GM21717 (cell line): Measurements from ENCODE around the gene RFFL.

Experiments
- ATAC-seq: cut with Tn5 transposase; IDR thresholded peaks from one replicate; pipeline ENCODE4 v1.9.1; 2021; ENCODE audit warnings: mild to moderate bottlenecking, moderate library complexity; ENCODE audit not compliant: unreplicated experiment

RFFL gene

DNA sequence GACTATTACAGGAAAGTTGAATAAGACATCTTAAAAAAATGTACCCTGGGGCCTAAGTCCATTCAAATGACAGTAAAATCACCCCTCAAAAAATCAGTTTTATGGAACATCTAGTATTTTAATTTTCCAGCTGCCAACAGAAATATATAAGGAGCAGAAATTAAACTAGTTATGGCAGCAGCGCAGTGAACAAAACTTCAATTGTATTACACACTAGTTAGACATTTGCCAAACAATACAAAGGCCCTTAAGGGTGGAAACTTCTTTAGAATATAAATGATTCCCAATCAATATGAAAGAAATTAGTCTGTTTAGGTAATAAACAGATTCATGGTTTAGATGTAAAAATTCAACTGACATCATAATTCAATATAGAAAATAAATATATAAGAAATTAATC is 18.1 kb upstream of the RFFL start:
- no peak for ATAC-seq

DNA sequence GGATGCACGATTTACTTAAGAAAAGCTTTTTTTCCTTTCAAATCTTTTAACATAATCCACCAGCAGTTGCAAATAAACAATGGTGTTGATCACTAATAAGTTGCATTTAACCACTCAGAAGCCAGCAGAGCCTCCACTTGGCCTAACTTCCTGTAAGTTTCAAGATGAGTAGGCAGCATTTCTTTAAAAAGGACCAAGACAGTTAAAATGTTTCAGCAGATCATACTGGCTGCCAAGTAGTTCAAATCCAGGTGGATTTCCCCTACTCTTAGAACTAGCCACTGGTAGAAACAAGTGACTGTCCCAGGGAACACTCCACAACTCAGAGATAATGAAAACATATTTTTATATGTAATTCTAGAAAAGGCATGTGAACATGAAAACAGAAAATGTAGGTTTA is 17.0 kb upstream of the RFFL start:
- ATAC-seq: peak; percentile 57

- ATAC-seq: no peak
These were observed 16.3 kb upstream of the RFFL start for GRCh38 chr17:35079547-35080423.

- no peak for ATAC-seq
These were observed 13.4 kb upstream of the RFFL start for GRCh38 chr17:35076874-35077273.

DNA sequence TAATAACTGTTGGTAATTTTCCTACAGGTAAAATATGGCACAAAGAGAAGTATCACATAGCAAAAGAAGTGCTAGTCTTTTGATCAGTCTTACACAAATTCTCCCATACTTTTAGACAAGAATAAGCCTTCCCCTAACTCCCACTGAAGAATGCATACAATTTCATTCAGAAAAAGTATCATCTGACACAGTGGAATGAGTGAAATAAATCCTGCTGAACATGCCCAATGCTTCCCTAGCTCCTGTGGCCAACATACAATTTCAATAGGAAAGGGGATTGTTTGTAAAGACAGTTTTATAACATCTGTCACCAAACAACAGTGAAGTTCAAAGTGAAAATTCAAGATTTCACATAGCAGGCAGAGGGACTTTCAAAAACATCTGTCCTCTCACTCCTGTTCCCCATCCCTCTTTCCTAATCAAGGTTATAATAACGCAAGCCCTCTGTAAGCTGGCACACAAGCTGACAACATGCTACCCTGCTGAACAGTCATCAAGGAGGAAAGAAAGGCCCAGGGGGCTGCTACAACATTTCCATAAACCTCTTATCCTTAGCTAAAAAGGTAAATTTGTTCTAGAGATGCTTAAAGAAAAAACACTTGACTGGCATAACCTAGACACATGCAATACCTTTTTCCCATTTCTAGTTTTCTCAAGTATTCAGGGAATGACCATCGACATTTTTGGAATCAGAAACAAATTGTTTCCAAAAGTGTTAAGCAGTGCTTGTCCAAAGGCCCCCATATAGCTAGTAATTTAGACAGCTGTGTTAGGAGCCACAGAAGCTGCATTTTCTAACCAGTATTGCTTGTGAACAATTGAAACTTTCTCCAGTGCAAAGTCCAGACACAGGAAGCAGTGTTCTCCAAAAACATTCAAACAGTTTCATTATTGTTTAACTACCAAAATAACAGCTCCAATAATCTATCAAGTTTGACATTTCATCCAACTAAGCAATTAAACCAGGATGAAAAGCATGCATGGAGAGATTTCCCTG is 11.5 kb upstream of the RFFL start:
- no peak for ATAC-seq

GRCh38 chr17:35073991-35074627 is 10.6 kb upstream of the RFFL start:
- ATAC-seq: no peak

GRCh38 chr17:35073183-35073790 is 9.8 kb upstream of the RFFL start:
- no peak for ATAC-seq

DNA sequence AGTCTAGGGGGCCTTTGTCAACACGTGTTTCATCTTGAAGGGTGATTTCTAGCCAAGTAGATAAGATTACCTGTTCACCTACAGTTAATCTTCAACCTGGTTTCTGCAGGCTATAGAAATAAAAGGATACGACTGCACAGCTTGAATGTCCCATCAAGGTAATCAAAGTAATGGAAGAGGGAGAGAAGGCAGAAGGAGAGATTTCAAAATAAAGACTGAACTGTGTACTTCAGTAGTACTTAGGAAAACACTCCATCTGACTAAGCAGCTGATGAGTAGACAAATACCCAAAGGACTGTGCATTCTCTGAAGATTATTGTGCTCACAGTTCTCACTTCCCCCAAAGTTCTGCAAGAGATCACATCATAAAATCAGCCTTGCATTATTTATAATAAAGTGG is 5.8 kb upstream of the RFFL start:
- no peak for ATAC-seq

DNA sequence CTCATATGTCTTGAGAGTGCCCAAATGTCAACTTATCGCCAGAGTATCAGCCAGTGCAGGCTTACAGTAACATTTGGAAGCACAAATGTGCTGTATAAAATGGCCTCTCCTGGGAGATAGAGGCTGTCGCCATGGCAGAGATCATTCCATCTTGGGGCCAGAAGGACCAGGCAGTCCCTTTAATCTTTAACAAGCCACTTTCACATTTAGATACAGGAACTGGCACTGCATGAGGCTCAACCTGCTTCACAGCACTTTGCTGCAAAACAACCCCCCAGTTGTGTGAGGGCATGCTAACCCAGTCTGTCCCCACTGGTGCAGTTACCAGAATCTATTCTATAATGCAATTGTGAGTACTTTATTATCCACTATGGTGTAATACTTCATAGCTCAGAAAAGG is 4.7 kb upstream of the RFFL start:
- ATAC-seq: no peak

DNA sequence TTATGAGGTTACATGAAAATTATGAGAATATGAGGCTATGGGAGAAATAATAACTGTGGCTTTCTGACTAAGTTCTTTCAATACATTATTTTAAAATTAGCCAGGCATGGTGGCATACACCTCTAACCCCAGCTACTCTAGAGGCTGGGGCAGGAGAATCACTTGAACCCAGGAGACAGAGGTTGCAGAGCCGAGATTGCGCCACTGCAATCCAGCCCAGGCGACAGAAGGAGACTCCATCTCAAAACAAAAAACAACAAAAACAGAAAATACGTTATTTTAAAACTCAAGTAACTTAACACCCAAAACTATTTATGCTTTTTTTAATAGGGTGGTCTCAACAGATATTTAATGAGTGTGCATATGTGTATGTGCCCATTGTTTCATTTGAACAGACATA is 2.4 kb upstream of the RFFL start:
- no peak for ATAC-seq

- no peak for ATAC-seq
These were observed 1.2 kb upstream of the RFFL start for GRCh38 chr17:35064516-35065215.

- no peak for ATAC-seq
These were observed 1.2 kb downstream of the RFFL start for GRCh38 chr17:35062308-35062707.

DNA sequence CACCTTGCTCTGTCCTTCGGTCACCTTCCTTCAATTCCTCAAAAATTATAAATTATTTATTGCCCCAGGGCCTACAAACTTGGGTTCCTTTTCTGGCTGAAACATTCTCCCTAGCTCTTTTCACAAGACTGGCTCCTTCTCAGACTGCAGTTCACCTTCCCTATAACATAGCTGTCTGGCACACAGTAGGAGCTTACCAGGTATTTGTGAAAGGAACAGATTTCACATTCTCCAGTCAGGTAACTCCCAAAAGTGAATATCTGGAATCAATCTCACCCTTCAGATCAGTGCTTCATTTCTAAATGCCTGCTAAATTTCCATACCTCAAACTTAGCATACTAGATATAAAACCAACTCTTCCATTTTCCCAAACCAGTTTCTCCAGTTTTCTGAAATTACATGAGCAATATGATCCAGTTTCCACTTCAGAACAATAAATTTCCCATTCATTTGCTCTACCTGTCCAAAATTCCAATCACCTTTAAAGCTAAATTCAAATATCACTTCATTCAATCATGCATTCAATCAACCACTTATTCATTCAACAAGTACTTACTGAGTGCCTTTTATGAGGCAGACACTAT is 6.1 kb downstream of the RFFL start:
- ATAC-seq: no peak

DNA sequence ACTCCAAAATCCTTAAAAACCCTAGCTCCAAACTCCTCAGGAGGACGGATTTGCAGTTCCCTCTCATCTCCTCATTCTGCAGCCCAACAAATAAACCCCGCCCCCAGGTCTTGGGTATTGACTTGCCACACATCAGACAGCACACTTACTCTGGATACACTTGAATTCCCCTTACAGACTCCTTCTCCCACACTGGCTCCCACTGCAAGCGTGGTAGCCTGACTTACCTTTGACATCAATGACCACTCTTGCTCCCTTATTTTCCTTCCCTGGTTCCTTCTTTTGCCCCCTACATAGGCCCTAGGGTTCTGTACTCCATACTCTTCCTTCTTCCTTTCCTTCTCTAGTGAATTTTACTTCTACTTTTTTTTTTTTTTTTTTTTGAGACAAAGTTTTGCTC is 7.5 kb downstream of the RFFL start:
- no peak for ATAC-seq

GRCh38 chr17:35053204-35053603 is 10.3 kb downstream of the RFFL start:
- ATAC-seq: no peak

DNA sequence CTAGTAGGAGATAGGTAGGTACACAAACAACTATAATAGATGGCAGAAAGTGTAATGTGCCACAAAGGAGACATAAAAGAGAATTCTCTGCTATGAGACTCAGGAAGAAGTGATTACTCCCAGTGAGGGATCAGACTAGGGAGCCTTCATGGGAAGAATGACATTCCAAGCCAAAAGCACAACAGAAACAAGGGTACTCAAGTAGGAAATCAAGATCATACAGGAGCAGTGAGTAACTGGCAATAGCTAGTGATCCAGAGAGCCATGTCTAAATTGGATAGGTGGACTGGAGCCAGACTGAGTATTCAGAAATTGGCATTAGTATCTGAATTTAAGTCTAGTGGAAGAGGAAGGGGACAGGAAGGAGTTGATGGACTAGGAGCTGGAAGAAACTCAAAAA is 10.7 kb downstream of the RFFL start:
- ATAC-seq: no peak

DNA sequence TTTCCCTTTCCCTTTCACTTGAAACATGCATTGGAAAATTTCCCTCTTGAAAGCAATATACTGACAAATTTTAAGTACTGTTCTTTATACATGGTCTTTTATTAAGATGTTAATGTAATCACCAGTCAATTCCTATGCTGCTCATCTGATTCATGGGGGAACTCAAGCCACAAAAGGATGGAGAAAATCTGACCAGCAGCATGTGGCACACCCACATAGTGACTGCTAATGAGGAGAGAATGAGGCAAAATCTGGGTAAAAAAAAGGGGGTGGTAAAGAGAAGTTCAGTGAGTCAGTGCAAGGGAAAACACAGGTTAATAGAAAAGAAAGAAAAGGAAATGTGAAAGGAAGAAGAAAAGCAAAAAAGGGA is 11.3 kb downstream of the RFFL start:
- no peak for ATAC-seq

DNA sequence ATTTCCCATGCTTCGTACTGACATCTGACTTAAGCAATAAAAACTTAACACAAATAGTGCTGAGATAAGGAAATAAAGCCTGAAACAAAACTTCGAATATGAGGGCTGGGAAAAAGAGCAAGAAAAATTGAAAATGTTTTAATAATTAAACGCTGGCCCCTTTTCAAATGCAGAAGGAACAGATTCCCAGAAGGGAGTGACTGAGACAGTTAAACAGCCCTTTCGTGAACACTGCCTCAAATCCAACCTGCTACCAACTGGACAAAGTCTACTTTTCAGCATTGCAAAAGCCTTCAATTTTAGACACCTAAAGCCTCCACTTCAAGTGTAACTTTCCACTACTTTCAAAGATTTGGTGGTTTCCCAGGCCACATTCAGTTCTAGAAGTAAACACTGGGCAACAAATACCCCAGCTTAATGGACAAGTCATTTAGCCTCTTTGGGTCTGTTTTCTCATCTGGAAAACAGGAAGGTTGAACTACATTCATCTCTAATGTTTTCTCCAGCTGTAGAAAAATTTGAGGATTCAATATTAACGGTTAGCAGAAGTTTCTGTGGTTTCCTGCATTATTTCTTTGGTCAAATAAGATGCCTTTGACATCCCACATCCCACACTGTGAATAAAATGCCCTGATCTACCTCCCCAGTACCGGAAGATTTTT is 11.8 kb downstream of the RFFL start:
- ATAC-seq: no peak

GRCh38 chr17:35051183-35051578 is 12.3 kb downstream of the RFFL start:
- ATAC-seq: no peak
